ENCODE measurements around the gene JOSD1. TPM values are rescaled to one million over a fixed set of nuclear protein-coding genes. Genes with fewer than 3 reads are reported as not detected.

Gene JOSD1
- total RNA-seq, 2 donors from 2014 or later = 132 to 157 TPM

- Mint-ChIP-seq H3K4me1 (no peaks in the 10 kb centered on the region), H3K27me3 (peaks cover 24% of the 10 kb centered on the region), H3K4me3 (no peak overlapping the region), H3K27ac (no peak overlapping the region), H3K36me3 (ENCODE audit: low read depth) (no peaks in the 10 kb centered on the region)
- H3K9me3 ChIP-seq (ENCODE audit: control insufficient read depth, low read length, poor library complexity, severe bottlenecking) = no peaks in the 10 kb centered on the region
- no peak for DNase-seq
- no peak for ATAC-seq
Measured at GRCh38 chr22:38641476-38642040, 59.2 kb downstream of the JOSD1 start.

GRCh38 chr22:38638728-38639127 is 62.0 kb downstream of the JOSD1 start:
- peaks cover 24% of the 10 kb centered on the region for H3K27me3 Mint-ChIP-seq
- peaks cover 2% of the 10 kb centered on the region for H3K4me1 Mint-ChIP-seq
- ATAC-seq (no peak), DNase-seq (no peak)
- H3K9me3 ChIP-seq (ENCODE audit: control insufficient read depth, low read length, poor library complexity, severe bottlenecking) = no peaks in the 10 kb centered on the region
- H3K36me3 Mint-ChIP-seq (ENCODE audit: low read depth) = no peaks in the 10 kb centered on the region
- no peak overlapping the region for H3K4me3 Mint-ChIP-seq
- H3K27ac Mint-ChIP-seq = no peak overlapping the region

- ATAC-seq = no peak
- H3K4me3 Mint-ChIP-seq = no peak overlapping the region
- no peak for DNase-seq
- no peak overlapping the region for H3K27ac Mint-ChIP-seq
- no peaks in the 10 kb centered on the region for H3K36me3 Mint-ChIP-seq (ENCODE audit: low read depth)
- no peaks in the 10 kb centered on the region for H3K9me3 ChIP-seq (ENCODE audit: control insufficient read depth, low read length, poor library complexity, severe bottlenecking)
- H3K4me1 Mint-ChIP-seq = peaks cover 2% of the 10 kb centered on the region
- H3K27me3 Mint-ChIP-seq = peaks cover 21% of the 10 kb centered on the region
Measured at GRCh38 chr22:38638216-38638615, 62.5 kb downstream of the JOSD1 start.

Other genes with a start within 250 kb of the JOSD1 start
- not detected for gene KCNJ4, start 245.7 kb downstream of the JOSD1 start, total RNA-seq
- gene KDELR3, start 232.8 kb downstream of the JOSD1 start, total RNA-seq = not detected
- gene DDX17, start 194.6 kb downstream of the JOSD1 start, total RNA-seq = 100 to 1,000 TPM; 526 to 546 TPM
- not detected for gene DMC1, start 130.8 kb downstream of the JOSD1 start, total RNA-seq
- under 1 TPM; 0.77 to 0.91 TPM for gene FAM227A, start 44.6 kb downstream of the JOSD1 start, total RNA-seq
- 10 to 100 TPM; 11.9 to 12.3 TPM for gene CBY1, start 44.3 kb downstream of the JOSD1 start, total RNA-seq
- gene TOMM22, start 19.0 kb downstream of the JOSD1 start, total RNA-seq = 10 to 100 TPM; 56.3 to 63.5 TPM
- gene GTPBP1, start 5.0 kb upstream of the JOSD1 start, total RNA-seq = 100 to 1,000 TPM; 220 to 235 TPM
- gene SUN2, start 55.1 kb upstream of the JOSD1 start, total RNA-seq = 100 to 1,000 TPM; 426 to 485 TPM
- 1 to 10 TPM; 5.1 to 7.2 TPM for gene DNAL4, start 93.2 kb upstream of the JOSD1 start, total RNA-seq
- gene NPTXR, start 143.1 kb upstream of the JOSD1 start, total RNA-seq = 1 to 10 TPM; 2.5 to 2.6 TPM
- 10 to 100 TPM; 44.0 to 45.8 TPM for gene CBX6, start 171.3 kb upstream of the JOSD1 start, total RNA-seq